GM23338 (cell line): ENCODE results near the gene ATG2B. TPM values are rescaled to one million over a fixed set of nuclear protein-coding genes. Genes with fewer than 3 reads are reported as not detected.
A peak's percentile ranks its signal among the peaks of the same experiment; 100 is the strongest.

Source experiments
- ATAC-seq: fragments of 200-7000 bp; cut with Tn5 transposase; 3 replicates; pipeline ENCODE4 v1.9.1; 2020
- DNase-seq: peaks from one replicate; pipeline ENCODE4 v3.0.0-alpha.2; 2015; ENCODE audit warnings: low spot score
- H2AFZ ChIP-seq: fragments of 200-600 bp; sonication (generic); 2 replicates; pipeline ENCODE4 v1.8.0; 2016; ENCODE audit warnings: antibody characterized with exemption, mild to moderate bottlenecking, moderate library complexity
- H3F3A ChIP-seq: fragments of 200-600 bp; sonication (generic); replicated peaks from 2 replicates; pipeline ENCODE4 v1.8.0; 2017; ENCODE audit warnings: antibody characterized with exemption, mixed run types, low read depth
- H3K27ac ChIP-seq: fragments of 200-600 bp; sonication (generic); 2 replicates; pipeline ENCODE4 v1.6.1; 2016; ENCODE audit warnings: low read depth
- H3K27me3 ChIP-seq: fragments of 200-600 bp; sonication (generic); 2 replicates; pipeline ENCODE4 v1.8.0; 2016; ENCODE audit warnings: mild to moderate bottlenecking, mixed run types, moderate library complexity; ENCODE audit not compliant: insufficient read depth
- H3K36me3 ChIP-seq: fragments of 200-600 bp; sonication (generic); 2 replicates; pipeline ENCODE4 v1.8.0; 2016; ENCODE audit warnings: mild to moderate bottlenecking; ENCODE audit not compliant: insufficient read depth
- H3K4me1 ChIP-seq: fragments of 200-600 bp; sonication (generic); 2 replicates; pipeline ENCODE4 v1.8.0; 2016; ENCODE audit warnings: mild to moderate bottlenecking, moderate library complexity; ENCODE audit not compliant: insufficient read depth
- H3K4me2 ChIP-seq: fragments of 200-600 bp; sonication (generic); 2 replicates; pipeline ENCODE4 v1.7.1; 2017; ENCODE audit warnings: mixed run types
- H3K4me3 ChIP-seq: fragments of 200-600 bp; sonication (generic); 2 replicates; pipeline ENCODE4 v1.6.1; 2016; ENCODE audit warnings: mixed run types
- H3K79me2 ChIP-seq: fragments of 200-600 bp; sonication (generic); replicated peaks from 2 replicates; pipeline ENCODE4 v1.8.0; 2017; ENCODE audit warnings: mild to moderate bottlenecking; ENCODE audit not compliant: insufficient read depth
- H3K9me2 ChIP-seq: fragments of 200-600 bp; sonication (generic); 2 replicates; pipeline ENCODE4 v1.8.0; 2017; ENCODE audit not compliant: insufficient read depth
- H4K20me1 ChIP-seq: fragments of 200-600 bp; sonication (generic); replicated peaks from 2 replicates; pipeline ENCODE4 v1.8.0; 2017; ENCODE audit warnings: mild to moderate bottlenecking; ENCODE audit not compliant: insufficient read depth
- H3K27ac Mint-ChIP-seq: 2 replicates; pipeline ENCODE4 v1.8.0; 2020; ENCODE audit warnings: inconsistent platforms, mild to moderate bottlenecking, moderate library complexity, mixed read lengths
- H3K27me3 Mint-ChIP-seq: 3 replicates; pipeline ENCODE4 v1.8.0; 2022; ENCODE audit warnings: low read depth, mild to moderate bottlenecking, moderate library complexity, mixed read lengths, inconsistent platforms; ENCODE audit not compliant: insufficient read depth, poor library complexity
- H3K36me3 Mint-ChIP-seq: 3 replicates; pipeline ENCODE4 v1.8.0; 2021; ENCODE audit warnings: low read depth, mild to moderate bottlenecking, inconsistent platforms, moderate library complexity, mixed read lengths
- H3K4me1 Mint-ChIP-seq: 3 replicates; pipeline ENCODE4 v1.8.0; 2020; ENCODE audit warnings: mild to moderate bottlenecking, inconsistent platforms, mixed read lengths
- H3K4me3 Mint-ChIP-seq: 3 replicates; pipeline ENCODE4 v1.8.0; 2021; ENCODE audit warnings: moderate library complexity, mild to moderate bottlenecking, inconsistent platforms, mixed read lengths
- H3K9me3 Mint-ChIP-seq: 3 replicates; pipeline ENCODE4 v1.8.0; 2020; ENCODE audit warnings: moderate library complexity, mild to moderate bottlenecking, inconsistent platforms, mixed read lengths
- CTCF ChIP-seq, 2 experiments: fragments of 200-600 bp in 1 of 2; sonication (generic) in 1 of 2; conservative IDR thresholded peaks; 2 replicates each; pipeline versions ENCODE4 v1.5.1 to v1.6.1; 2016 to 2017; ENCODE audit warnings: antibody characterized with exemption in 2 of 2, low read depth in 2 of 2, mild to moderate bottlenecking in 2 of 2, moderate library complexity in 1 of 2
- ETS1 ChIP-seq: IDR thresholded peaks from 2 replicates; pipeline ENCODE4 v1.6.1; 2016; ENCODE audit warnings: antibody characterized with exemption
- EZH2 ChIP-seq: fragments of 200-600 bp; sonication (generic); IDR thresholded peaks from one replicate; pipeline ENCODE4 v1.8.0; 2017; ENCODE audit warnings: antibody characterized with exemption, mild to moderate bottlenecking, low read depth; ENCODE audit not compliant: unreplicated experiment
- EZH2phosphoT487 ChIP-seq: fragments of 200-600 bp; sonication (generic); IDR thresholded peaks from one replicate; pipeline ENCODE4 v1.8.1; 2018; ENCODE audit warnings: antibody characterized with exemption; ENCODE audit not compliant: unreplicated experiment
- JUNB ChIP-seq: IDR thresholded peaks from one replicate; pipeline ENCODE4 v1.6.1; 2016; ENCODE audit warnings: antibody characterized with exemption; ENCODE audit not compliant: unreplicated experiment
- NANOG ChIP-seq: IDR thresholded peaks from 2 replicates; pipeline ENCODE4 v1.6.1; 2016; ENCODE audit warnings: antibody characterized with exemption, borderline replicate concordance
- POLR2AphosphoS5 ChIP-seq: IDR thresholded peaks from 2 replicates; pipeline ENCODE4 v1.6.1; 2016; ENCODE audit warnings: antibody characterized with exemption, low read depth
- REST ChIP-seq: IDR thresholded peaks from one replicate; pipeline ENCODE4 v1.6.1; 2018; ENCODE audit warnings: antibody characterized with exemption; ENCODE audit not compliant: unreplicated experiment
- STAT1 ChIP-seq: IDR thresholded peaks from one replicate; pipeline ENCODE4 v1.6.1; 2016; ENCODE audit warnings: antibody characterized with exemption; ENCODE audit not compliant: unreplicated experiment
- ZNF114 ChIP-seq: fragments of 250-450 bp; sonication (Bioruptor Pico); IDR thresholded peaks from 2 replicates; pipeline ENCODE4 v1.5.0; 2020; ENCODE audit warnings: mild to moderate bottlenecking, moderate library complexity
- ZNF331 ChIP-seq: fragments of 250-450 bp; sonication (Bioruptor Pico); IDR thresholded peaks from 2 replicates; pipeline ENCODE4 v1.5.0; 2020; ENCODE audit warnings: low read depth, mild to moderate bottlenecking, moderate library complexity
- polyA plus RNA-seq: library from polyadenylated mRNA; unstranded; fragments of >200 nt; fragmentation: Nextera tagmentation; extraction: Ambion mirVana; gene quantifications from 2 replicates; pipeline ENCODE4 v1.2.1, GENCODE V29; 2016
- total RNA-seq: library from RNA; depleted of rRNA; stranded (reverse); fragments of >200 nt; shearing (Covaris generic); gene quantifications from 2 replicates; pipeline ENCODE4 v1.2.3, GENCODE V29; 2014

ATG2B gene
- total and polyA plus RNA-seq, 2 experiments from 2014 or later: 3.8 to 15.4 TPM

DNA sequence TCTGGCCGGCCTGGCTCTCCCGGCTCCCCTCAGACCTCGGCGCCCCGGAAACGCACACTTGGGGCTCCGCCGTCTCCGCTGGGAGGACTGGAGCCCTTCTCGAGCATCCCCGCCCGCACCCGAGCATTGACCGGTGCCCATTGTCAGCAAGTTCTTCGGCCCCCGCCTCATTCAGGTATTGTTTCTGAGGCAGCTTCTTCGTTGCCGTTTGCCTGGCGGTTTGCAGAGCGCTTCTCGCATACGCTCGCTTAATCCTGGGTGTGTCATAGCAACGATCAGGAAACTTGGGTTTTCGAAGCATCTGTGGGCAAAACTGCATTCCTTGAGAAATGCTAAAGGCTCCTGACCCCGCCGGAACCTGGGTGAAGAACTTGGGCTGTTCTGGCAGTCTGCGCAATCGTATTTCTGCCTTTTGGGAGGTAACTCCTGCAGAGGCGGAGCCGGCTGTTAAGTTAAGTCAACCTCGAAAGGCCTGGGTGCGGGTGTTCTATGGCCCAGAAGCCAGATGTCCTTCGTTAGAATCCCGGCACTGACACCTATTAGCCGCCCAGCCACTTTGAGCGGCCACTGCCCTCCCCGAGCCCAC lies 703 bp upstream of the ATG2B start:
- H3K27me3 Mint-ChIP-seq: no peaks in the 10 kb centered on the region
- peaks cover 3% of the 10 kb centered on the region; the same call in 2 of the 3 replicates for H3K9me3 Mint-ChIP-seq
- H3K36me3 ChIP-seq: no peaks in the 10 kb centered on the region
- no peaks in the 10 kb centered on the region for H3F3A ChIP-seq
- H3K4me2 ChIP-seq: peak overlapping the region; percentile 95
- peak; percentile 67 for DNase-seq
- peak overlapping the region; percentile 89 for H3K4me3 Mint-ChIP-seq
- peaks cover 87% of the 10 kb centered on the region for H3K79me2 ChIP-seq
- peak overlapping the region; percentile 56; the same call in 1 of the 2 replicates for H2AFZ ChIP-seq
- peaks cover 7% of the 10 kb centered on the region for H3K36me3 Mint-ChIP-seq
- H3K9me2 ChIP-seq: no peaks in the 10 kb centered on the region
- TF ChIP-seq POLR2AphosphoS5: no peak
- no peak for TF ChIP-seq EZH2
- TF ChIP-seq ZNF114 (CRISPR knock-in tag): no peak
- no peak for TF ChIP-seq REST
- no peak for TF ChIP-seq ETS1
- TF ChIP-seq JUNB: no peak
- TF ChIP-seq STAT1: no peak
- peak overlapping the region; percentile 66 for H3K27ac ChIP-seq
- H3K27ac Mint-ChIP-seq: peak overlapping the region; percentile 78; the same call in 1 of the 2 replicates
- H3K4me3 ChIP-seq: peak overlapping the region; percentile 92
- ATAC-seq: peak; percentile 34
- H3K27me3 ChIP-seq: no peaks in the 10 kb centered on the region
- peaks cover 15% of the 10 kb centered on the region for H4K20me1 ChIP-seq
- peaks cover 41% of the 10 kb centered on the region for H3K4me1 Mint-ChIP-seq
- H3K4me1 ChIP-seq: peaks cover 24% of the 10 kb centered on the region

DNA sequence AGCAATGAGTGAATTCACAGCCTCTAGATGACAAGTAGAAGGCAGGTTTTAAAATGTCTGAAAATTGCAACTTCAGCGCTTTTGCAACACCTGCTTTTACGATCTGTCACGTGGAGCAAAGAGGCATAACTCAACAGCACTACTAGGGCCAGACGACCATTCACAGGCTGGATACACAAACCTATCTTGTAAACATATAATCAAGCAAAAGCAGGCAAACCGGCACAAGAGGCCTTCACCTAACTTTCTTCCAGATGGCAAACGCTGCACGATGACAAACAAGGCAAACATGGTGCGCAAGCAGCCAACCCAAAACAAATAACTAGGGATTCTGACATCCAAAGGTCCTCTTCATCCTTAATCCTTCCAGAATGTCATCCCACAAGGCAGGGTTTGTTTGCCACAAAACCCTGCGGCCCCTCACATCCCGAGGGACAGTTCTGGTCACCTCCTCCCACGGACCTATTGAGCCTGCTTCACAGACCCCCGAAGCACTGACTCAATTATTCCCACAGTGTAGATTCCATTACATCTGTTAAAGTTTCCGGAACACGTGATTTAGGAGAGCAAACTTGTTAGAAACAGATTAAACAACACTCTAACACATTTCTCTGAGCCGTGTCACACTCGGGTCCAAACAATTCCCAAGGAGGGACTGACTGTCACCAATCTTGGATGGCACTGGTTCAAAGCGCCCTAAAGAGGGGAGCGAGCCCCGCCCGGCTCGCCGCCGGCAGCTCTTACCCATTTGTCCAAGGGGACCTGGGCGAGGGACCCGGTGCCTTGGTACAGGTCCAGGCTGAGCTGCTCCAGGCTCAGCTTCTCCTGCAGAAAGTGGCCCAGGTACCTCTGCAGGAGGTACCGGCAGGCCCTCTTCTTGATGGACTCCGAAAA lies 823 bp downstream of the ATG2B start:
- Mint-ChIP-seq H3K4me3 (peak overlapping the region; percentile 91), H3K27me3 (no peaks in the 10 kb centered on the region), H3K36me3 (peaks cover 4% of the 10 kb centered on the region; the same call in 1 of the 3 replicates), H3K9me3 (no peaks in the 10 kb centered on the region), H3K27ac (no peak overlapping the region), H3K4me1 (peaks cover 36% of the 10 kb centered on the region)
- Histone ChIP-seq H3K79me2 (peaks cover 87% of the 10 kb centered on the region), H3K27ac (peak overlapping the region; percentile 84; the same call in 1 of the 2 replicates), H2AFZ (peak overlapping the region; percentile 84), H3K4me1 (peaks cover 27% of the 10 kb centered on the region), H3F3A (no peaks in the 10 kb centered on the region), H3K9me2 (no peaks in the 10 kb centered on the region), H3K27me3 (no peaks in the 10 kb centered on the region), H3K4me3 (peak overlapping the region; percentile 92), H4K20me1 (peaks cover 15% of the 10 kb centered on the region), H3K36me3 (no peaks in the 10 kb centered on the region), H3K4me2 (peak overlapping the region; percentile 87)
- ATAC-seq (peak; percentile 26), DNase-seq (peak; percentile 33)
- TF ChIP-seq REST (no peak), ZNF331 (CRISPR knock-in tag) (no peak), EZH2phosphoT487 (no peak), NANOG (no peak), CTCF (conservative IDR thresholded peaks at IDR 0.05; ENCODE audit: low read depth in 2 of 2) (no peak)
